MV-4-11 (cell line): ENCODE data around the gene CCDC54.

ENCODE experiments used
- DNase-seq: peaks from one replicate; lab custom pipeline; 2025; lab: John Stamatoyannopoulos, UW

The CCDC54 gene

DNA sequence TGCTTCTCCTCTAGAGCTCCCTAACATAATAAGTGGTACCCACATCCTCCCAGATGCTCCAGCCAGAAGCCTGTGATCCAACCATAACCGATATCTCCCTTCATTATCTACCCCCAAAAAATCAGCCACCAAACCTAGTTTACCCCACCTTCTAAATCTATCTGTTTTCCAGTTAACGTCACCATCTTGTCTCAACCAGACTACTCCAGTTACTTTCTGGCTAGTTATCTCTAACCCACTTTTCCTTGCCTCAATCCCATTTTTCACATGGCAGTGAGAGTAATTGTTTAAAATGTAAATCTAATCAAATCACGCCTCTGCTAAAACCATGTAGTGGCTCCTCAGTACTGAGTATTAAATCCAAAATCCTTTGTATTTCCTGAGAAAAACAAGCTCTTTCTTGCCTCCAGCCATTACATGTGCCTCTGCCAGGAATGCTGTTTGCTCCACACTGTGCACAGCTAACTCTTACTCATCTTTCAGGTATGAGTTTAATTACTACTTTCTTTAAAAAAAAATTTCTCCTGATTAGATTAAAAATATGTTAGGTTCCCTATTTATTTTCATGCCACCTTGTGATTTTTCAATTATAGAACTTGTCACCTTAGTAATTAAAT is 15.4 kb downstream of the CCDC54 start:
- no peak for DNase-seq

DNA sequence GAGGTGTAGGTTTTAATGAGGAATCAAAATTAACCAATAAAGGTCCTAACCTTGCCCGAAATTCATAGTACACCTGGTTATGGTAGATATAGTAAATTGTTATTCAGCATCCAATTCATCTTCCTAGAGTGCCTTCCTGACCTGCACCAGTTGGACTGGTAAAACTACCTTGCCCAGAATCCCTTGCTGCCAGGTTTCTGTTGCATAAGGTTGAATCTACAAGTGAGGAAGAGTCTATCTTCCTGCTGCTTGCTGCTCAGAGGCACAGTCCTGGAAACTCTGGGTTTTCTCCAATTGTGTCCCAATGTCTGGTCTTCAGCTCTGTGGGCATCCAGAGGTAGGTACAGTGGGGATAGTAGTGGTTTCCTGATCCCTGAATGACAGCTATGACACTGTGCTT is 17.3 kb downstream of the CCDC54 start:
- no peak for DNase-seq

DNA sequence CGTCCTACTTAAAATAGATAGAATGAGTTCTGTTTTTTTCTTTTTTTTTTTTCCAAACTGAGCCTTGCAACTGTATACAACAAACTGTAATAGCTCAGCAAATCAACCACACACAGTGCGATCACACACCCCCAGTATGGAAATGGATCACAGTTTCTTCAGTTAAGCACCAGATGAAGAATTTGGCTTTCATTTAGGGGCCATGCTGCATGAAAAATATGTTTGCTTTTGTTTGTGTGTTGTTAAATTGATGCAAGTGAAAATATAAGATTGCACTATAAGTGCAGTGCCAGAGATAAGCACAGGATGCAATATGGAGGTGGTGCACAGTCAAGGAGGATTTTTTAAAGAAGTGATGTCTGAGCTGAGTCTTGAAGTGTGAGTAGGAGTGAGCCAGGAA is 17.8 kb downstream of the CCDC54 start:
- DNase-seq = no peak

DNA sequence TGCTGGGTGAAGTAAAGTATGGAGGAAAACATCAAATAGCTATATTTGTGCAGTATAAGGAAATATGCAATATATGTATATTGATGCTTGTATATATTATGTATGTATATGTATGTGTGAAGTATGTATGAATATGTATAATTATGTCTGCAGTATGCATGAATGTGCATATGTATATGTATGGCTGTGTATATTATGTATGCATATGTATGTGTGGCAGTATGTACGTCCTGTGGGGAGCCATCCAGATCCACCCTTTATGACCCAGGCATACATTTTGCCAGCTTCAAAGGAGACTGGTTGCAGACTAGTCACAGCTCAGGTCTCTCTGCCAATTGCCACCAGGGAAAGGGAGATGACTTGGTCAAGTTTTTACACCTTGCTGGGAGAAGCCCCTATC is 24.1 kb downstream of the CCDC54 start:
- no peak for DNase-seq

DNA sequence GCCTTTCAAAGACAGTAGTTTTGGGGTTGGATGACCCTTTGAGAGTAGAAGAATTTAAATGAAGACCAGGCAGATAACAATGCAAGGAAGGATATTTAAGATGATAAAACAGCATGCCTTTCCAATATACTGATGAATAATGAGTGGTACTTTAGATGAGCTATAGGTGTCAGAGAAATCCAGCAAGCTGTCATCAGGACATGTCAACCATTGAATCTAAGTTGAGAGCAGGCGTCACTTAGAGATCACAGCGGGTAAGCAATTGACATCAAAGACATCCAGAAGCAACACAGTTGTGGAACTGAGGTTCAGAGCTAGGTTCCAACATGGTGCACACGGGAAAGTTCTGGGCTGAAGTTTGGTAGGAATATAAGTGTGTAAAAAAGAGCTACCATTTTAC is 25.0 kb downstream of the CCDC54 start:
- no peak for DNase-seq

DNA sequence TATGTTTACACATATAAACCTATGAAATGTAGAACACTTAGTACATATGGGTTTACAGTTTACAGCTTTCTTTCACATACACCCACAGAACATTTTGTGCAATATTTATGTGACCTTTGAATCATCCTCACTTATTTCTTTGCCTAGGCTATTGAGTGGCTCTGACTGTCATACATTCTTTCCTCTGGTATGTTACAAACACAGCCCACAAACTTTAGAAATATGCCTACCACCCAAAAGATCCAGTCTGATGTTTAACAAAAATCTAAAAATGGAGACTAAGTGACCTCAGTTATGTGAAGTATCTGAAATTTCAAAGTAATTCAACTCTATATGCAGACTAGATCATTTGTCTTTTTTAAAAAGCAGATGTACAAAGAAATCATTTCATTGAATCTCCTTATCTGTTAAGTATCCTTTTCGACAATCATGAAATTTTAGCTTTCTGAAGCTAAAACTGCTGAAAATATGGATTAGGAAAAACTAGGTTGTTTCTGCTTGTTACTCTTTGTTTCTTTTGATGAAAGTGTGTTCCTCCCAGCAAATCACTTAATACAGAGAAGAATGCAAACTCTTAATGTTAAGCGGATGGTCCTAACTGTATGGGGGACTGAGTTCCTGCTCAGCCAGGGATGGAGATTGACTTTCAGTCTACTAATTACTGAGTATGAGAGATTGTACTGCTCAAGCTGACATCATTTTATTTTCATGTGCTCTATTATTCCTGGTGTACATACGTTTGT is 27.7 kb downstream of the CCDC54 start:
- no peak for DNase-seq

DNA sequence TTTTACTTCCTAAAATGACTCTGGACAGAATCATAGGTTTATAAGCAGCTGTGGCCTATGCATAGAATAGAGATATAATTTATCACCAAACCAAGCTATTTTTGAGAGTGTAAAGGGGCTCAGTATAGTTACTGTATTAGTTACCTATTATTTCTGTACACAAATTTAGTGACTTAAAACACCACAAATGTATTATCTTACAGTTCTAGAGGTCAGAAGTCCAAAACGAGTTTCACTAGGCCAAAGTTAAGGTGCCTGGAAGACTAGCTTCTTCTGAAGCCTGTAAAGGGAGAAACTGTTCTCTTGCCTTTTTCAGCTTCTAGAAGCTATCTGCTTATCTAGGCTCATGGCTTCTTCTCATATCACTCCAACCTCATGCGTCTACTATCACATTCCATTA is 30.1 kb downstream of the CCDC54 start:
- DNase-seq = no peak

DNA sequence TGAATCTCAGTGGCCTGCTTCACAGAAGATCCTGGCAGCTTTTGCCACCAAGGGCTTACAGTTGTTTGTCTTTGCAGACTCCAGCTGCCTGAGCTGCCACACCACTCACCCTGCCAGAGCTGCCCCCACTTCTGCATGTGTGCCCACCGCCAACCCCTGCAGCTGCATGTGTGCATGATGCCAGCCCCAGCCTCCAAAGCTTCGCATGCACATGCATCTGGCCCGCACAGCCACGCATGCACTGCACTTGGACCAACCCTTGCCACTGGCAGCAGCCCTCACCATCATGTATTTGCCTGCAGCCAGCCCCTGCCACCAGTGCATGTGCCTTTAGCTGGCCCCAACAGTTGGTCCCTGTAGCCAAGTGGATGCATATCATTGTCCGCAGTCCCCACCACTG is 31.3 kb downstream of the CCDC54 start:
- DNase-seq = no peak

DNA sequence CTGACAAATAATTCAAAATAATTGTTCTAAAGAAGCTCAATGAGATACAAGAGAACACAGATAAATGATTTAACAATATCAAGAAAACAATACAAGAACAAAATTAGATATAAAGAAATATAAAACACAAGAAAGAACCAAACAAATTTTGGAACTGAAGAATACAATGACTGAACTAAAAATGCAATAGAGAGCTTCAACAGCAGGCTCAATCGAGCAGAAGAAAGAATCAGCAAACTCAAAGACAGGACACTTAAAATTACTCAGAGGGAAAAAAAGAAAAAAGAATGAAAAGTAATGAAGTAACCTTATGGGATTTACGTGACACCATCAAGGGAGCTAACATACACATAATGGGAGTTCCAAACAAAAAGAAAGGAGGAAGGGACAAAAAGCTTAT is 32.1 kb downstream of the CCDC54 start:
- DNase-seq = no peak

DNA sequence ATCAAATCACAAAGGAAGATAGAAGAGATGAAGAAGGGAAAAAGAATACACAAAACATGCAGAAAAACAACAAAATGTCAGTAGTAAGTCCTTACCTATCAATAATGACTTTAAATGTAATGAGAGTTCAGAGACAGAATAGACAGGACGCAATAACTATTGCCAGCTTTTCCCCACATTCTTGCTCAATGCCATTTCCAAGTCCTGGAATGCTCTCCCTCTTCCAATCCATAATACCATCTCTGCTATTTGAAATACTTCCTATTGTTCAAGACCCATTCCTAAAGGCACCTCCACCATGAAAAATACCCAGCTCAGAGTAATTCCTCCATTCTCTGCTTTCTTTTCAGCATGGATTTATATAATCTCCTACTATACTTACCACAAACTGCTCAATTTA is 33.4 kb downstream of the CCDC54 start:
- DNase-seq = no peak

DNA sequence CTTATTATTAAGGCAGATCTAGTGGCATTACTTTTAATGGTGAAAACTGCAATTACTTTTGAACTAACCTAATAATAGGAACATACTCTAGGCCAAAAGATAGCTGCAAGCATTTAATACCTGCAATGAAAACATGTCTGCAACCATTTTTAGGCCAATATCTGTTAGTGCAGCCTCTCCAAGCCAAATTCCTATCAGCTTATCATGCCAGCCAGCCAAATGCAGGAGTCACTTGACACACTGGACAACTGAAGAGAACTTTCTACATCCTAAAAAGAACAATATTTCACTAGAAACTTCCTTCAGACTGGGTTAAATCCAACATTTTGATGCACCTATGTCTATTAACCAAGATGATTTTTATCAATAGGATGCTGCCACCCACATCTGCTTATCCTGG is 33.8 kb downstream of the CCDC54 start:
- DNase-seq = no peak

DNA sequence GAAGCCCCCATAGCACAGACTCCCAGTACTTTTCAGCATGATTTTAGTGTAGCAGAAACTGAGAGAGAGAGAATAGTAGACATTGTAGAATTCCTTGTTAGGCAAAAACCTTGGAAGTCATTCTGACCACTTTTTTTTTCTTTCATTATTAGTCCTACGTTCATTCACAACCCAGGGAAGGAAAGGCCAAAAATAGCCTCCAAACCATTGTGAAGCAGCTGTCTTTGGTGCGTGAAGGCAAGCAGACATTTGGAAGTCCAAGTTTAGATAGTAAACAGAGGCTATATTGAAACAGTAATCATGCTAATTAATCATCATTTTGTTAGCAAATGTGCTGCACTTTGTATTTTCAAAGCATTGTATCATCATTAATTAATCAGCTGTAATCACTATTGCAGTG is 34.5 kb downstream of the CCDC54 start:
- no peak for DNase-seq

DNA sequence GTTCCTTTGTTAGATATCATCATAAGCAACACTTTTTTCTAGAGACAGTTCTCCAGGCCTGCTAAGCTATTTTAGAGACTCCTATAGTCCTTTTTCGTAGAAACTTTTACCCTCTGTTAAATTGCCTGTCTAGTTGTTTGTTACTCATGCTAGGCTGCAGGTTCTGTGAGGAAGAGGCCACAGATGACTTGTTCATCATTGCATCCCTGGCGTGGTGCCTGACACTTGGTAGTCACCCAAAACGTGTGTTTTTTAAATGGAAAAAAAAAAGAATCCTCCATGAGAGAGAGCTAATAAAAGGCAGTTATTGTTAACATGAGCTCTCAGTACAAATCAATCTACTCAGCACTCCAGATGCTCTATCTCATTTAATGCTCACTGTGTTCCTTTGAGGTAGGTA is 35.1 kb downstream of the CCDC54 start:
- no peak for DNase-seq

DNA sequence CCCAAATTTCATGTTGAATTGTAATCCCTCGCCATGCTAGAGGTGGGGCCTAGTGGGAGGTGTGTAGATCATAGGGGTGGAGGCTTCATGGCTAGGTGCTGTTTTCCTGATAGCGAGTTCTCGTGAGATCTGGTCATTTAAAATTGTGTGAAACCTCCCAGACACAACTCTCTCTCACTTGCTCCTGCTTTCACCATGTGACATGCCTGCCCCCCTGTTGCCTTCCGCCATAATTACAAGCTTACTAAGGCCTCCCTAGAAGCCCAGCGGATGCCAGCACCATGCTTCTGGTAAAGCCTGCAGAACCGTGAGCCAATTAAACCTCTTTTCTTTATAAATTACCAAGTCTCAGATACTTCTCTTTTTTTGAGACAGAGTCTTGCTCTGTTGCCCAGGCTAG is 36.0 kb downstream of the CCDC54 start:
- no peak for DNase-seq

DNA sequence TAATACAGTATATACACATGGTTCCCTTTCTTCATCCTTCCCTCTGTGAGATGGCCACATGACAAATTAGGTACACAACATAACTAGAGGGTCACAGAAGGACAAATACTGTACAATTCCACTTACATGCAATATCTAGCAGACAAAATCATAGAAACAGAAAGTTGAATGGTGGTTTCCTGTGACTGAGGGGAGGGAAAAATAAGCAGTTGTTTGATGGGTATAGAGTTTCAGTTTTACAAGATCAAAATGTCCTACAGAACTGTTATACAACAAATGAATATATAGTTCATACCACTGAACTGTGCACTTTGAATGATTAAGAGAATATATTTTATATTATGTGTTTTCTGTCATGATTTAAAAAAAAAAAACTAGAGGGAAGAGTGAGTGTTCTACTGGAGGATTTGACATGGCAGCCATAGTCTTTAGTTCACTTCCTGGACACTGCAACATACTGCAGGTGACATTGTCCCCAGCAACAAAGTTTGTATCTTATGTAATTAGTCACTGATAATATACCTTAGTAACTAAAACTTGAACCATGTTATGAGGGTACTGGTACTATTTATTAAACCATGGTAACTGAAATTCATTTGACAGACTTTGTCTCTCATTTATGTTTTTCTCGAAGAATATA is 37.2 kb downstream of the CCDC54 start:
- no peak for DNase-seq

DNA sequence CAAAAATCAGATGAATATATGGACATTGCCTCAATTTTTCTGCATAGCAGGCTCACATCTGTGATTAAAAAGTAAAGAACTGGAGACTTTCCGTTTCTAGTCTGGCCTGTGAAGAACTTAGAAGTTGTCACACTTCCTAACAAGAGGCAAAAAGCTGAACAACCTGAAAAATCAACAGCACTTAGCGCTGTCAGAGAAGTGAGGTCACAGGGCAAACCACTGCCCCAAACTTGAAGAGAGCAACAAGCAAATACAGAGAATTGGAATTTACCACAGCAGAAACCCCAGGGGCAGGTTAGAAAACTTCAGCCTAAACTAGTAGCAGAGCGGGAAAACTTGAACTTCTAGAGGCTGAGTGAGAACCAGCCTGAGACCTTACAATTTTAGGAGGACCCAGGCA is 38.9 kb downstream of the CCDC54 start:
- no peak for DNase-seq

DNA sequence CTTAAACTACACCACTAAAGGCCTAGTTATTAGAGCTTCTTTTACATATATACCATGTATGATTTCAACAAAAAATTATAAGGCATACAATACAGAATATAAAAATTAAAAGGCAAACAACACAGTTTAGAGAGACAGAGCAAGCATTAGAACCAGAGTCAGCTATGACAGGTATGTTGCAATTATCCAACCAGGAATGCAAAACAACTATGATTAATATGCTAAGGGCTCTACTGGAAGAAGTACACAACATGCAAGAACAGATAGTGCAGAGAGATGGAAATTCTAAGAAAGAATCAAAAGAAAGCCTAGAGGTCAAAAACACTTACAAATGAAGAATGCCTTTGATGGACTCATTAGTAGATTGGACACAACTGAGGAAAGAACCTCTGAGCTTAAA is 39.6 kb downstream of the CCDC54 start:
- no peak for DNase-seq

DNA sequence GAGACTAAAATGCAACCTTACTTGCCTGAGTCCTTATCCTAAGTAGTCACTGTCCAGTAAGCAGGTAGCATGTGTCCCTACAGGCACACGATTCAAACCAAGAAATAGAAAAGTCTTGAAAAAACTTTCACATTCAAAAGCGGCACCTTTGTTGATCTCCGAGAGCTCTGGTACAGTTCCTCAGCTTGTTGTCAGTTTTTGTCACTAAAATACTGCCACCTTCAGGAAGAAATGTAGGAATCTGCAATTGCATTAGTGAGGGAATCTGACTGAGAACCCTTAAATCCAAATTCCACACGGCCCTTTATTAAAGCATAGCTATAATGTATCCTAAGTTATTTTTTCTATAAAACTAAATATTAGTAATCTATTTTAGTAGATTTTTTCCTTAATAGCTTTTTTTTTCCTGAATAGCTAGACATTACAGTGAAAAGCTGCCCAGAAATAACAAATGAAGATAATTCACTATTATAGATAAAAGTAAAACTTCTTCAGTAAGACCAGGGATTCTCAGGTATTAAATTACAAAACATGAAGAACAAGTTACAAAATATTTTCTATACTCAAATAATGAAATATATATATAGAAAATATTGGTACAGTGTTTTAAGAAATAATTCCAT is 44.0 kb downstream of the CCDC54 start:
- peak; percentile 34 for DNase-seq

DNA sequence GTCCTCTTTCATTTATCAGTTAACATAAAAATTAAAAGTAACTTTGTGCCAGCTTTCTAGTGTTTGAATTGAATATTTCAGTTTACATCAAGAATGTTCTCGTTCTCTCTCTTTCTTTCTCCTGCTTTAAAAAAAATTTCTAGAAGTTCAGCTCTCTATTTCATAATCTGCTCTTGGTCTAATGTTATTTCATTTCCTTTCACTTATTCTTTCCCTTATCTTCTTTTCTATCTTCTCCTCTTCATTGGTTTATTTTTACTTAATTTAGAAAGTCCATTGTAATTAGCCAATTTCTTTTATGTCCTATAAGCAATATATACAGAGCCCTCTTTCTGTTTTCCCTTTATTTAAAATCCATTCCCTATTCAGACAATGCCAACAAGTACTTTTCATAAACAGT is 44.6 kb downstream of the CCDC54 start:
- no peak for DNase-seq

DNA sequence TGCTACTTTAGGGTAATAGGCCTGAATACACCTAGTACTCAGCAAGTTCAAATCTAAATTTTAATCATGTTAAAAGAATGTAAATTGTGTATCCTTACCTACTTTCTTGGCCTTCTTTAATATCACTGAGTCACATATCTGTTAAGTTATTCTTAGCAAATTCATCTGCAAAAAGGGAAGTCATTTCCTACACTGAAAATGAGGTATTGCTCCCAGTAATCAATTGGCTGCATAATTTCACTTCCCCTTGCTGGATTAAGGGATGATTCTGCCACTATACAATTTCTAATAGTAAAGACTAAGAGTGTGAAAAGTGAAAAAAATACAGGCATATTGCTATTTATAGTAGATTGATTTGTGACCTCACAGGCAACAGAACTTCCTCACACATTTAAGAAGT is 47.8 kb downstream of the CCDC54 start:
- DNase-seq = peak; percentile 95

DNA sequence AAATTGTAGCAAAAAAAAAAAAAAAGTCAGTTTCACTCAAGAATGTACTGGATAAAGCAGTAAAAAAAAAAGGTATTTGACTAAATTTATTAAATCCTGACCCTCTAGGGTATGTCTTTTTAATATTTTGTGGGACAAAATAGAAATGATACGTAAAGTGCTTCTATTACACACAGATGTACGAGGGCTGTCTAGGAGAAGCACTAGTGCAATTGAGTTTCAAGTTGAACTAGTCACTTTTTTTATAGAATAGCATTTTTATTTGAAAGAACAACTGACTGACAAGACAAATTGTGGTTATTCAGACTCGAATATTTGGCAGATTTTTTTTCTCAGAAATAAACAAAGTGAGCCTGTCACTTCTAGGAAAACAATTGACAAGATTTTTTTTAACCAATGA is 49.0 kb downstream of the CCDC54 start:
- DNase-seq = no peak
